GM18519 (cell line): ENCODE results near the gene SFXN1.

Experiments used
- ATAC-seq: cut with Tn5 transposase; IDR thresholded peaks from one replicate; pipeline ENCODE4 v1.9.1; 2021; ENCODE audit warnings: mild to moderate bottlenecking, moderate library complexity; ENCODE audit not compliant: unreplicated experiment, low FRiP score

SFXN1 gene

GRCh38 chr5:175464942-175465233 is 13.5 kb upstream of the SFXN1 start:
- no peak for ATAC-seq

- no peak for ATAC-seq
Measured at GRCh38 chr5:175465282-175465681, 13.1 kb upstream of the SFXN1 start.

- ATAC-seq, result no peak
Measured at GRCh38 chr5:175466700-175467318, 11.6 kb upstream of the SFXN1 start.

- ATAC-seq, result no peak
Measured at GRCh38 chr5:175467983-175468690, 10.2 kb upstream of the SFXN1 start.

GRCh38 chr5:175468892-175469291 is 9.5 kb upstream of the SFXN1 start:
- no peak for ATAC-seq

GRCh38 chr5:175469916-175470315 is 8.4 kb upstream of the SFXN1 start:
- no peak for ATAC-seq

GRCh38 chr5:175470781-175471180 is 7.6 kb upstream of the SFXN1 start:
- no peak for ATAC-seq

GRCh38 chr5:175471196-175471595 is 7.2 kb upstream of the SFXN1 start:
- ATAC-seq, result no peak

GRCh38 chr5:175471628-175472027 is 6.7 kb upstream of the SFXN1 start:
- ATAC-seq, result no peak

GRCh38 chr5:175472378-175472777 is 6.0 kb upstream of the SFXN1 start:
- ATAC-seq, result no peak

GRCh38 chr5:175475248-175475647 is 3.1 kb upstream of the SFXN1 start:
- no peak for ATAC-seq

GRCh38 chr5:175477440-175477839 is 920 bp upstream of the SFXN1 start:
- ATAC-seq, result no peak

- no peak for ATAC-seq
Measured at GRCh38 chr5:175478008-175478383, 364 bp upstream of the SFXN1 start.

GRCh38 chr5:175479125-175479881 is 943 bp downstream of the SFXN1 start:
- no peak for ATAC-seq

- ATAC-seq, result no peak
Measured at GRCh38 chr5:175483337-175483736, 5.0 kb downstream of the SFXN1 start.

GRCh38 chr5:175484322-175484721 is 6.0 kb downstream of the SFXN1 start:
- ATAC-seq, result no peak

GRCh38 chr5:175484829-175485228 is 6.5 kb downstream of the SFXN1 start:
- no peak for ATAC-seq

GRCh38 chr5:175485631-175486030 is 7.3 kb downstream of the SFXN1 start:
- ATAC-seq, result no peak

- no peak for ATAC-seq
Measured at GRCh38 chr5:175487514-175488222, 9.3 kb downstream of the SFXN1 start.

GRCh38 chr5:175489693-175490443 is 11.5 kb downstream of the SFXN1 start:
- ATAC-seq, result no peak

GRCh38 chr5:175491223-175491622 is 12.9 kb downstream of the SFXN1 start:
- ATAC-seq, result no peak
